GM03348 (cell line): Measurements from ENCODE around the gene VWF.
"Not testable (repeated sequence)": the region's sequence is repeated elsewhere in the genome, so short reads cannot be mapped to it uniquely, and the experiment has no call there.

Experiments used
- DNase-seq: peaks from one replicate; pipeline ENCODE4 v3.0.0; 2012; ENCODE audit warnings: low spot score

The VWF gene

GRCh38 chr12:6124411-6125309 is at the start of gene VWF:
VWF (minus strand) TSS chr12:6124670; CDS start chr12:6123196, 1,474 bp downstream.
- no peak for DNase-seq

DNA sequence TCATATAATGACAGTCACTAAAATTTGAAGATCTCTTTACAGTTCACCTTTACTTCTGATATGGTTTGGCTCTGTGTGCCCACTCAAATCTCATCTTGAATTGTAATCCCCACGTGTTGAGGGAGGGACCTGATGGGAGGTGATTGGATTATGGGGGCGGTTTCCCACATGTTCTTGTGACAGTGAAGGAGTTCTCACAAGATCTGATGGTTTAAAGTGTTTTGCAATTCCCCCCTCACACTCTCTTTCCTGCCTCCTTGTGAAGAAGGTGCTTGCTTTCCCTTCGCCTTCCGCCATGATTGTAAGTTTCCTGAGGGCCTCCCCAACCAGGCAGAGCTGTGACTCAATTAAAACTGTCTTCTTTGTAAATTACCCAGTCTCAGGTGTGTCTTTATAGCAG is 48.4 kb upstream of the VWF start:
- DNase-seq = no peak

DNA sequence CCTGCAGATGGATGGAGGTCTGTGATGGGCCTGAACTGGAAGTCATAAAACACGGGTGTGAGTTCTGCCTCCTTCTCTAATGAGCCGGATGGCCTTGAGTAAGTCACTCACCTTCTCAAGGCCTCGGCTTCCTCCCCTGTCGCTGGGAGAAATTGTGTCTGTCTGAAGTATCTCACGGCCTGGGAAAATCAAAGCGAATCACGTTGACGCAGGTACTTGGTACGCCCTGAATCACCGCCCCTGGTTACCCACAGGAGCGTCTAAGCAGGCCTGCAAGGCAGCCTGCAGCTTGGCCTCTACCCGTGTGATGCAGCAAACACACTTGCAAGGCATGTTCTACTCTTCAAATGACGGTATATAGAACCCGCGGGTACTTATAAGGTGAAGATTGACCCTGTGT is 47.6 kb upstream of the VWF start:
- no peak for DNase-seq

DNA sequence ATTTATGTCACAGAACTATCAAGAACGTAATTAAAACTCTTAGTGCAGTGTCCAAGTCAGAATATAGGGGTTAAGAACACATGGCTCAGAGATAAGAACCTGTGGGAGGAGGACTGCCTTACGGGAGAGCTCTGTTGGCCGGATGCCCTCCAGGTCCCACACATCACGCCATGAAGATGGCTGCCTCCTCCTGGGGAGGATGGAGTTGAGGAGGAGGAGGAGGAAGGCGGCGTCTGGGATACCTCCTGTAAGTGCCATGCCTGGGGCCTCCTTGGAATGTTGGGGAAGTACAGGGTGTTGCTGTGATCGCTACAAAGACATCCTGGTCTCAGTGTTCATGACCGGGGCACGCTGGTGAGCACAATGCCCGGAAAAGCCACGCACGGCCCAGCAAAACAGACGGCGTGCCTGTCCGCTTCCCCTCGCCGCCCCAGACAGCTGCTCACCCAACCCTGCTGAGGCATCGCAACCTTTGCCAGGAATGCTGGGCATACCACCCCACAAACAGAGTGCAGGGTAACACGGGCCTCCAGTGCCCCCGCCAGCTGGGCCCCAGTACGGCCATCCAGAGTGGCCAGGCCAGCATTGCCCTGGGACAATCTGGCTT is 47.0 kb upstream of the VWF start:
- no peak for DNase-seq

DNA sequence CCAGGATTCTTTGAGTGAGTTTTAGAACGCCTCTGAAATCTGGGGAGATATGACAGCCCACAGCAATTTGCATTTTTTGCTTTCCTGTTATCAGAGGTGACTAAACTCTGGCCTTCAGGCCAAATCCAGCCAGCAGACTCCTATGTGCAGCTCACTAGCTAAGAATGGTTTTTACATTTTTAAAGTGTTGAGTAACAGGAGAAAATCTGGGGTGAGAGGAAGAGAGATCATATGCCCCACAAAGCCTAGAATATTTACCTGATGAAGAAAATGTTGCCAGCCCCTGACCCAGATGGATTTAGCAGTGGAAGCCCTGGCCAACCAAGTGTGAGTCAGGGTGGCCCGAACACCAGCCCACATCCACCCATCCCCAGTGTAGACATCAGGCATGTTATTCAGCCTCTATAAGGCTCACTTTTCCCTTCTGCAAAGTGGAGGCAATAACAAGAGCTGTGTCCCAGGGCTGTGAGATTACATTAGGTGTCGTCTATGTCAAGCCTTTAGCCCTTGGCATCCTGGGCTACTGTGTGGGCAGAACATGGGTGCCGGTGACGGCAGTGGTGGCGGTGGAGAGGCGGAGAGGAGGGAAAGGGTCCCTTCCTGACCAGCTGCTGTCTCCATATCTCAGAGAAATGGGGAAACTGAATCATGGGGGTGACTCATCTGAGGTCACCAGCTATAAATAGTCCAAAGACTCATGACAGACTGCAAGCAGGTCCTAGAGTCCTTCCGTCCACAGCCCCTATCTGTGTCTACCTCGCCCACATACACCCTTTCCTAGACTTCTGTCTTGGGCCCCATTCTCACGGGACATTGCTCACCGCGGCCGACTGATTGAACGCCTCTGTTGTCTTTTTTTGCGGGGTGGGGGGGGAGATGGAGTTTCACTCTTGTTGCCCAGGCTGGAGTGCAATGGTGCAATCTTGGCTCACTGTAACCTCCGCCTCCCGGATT is 43.1 kb upstream of the VWF start:
- DNase-seq = peak; percentile 89

GRCh38 chr12:6166808-6167207 is 42.3 kb upstream of the VWF start:
- DNase-seq = no peak

DNA sequence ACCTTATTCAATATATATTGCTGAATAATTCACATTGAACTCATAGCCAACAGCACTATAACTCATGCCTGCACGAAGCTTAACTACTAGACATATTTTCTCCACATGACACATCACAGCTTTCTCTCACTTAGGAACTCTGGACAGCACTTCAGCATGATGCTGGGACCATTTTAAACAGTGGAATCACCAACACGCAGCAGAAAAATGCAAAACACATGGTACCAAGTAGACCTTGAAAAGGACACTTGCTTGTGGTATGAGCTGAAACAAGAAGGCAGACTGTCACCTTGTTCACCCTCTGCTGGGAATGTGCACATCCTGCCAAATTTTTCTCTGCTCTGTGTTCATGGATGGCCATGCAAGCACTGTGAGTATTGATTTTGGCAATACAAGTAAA is 40.9 kb upstream of the VWF start:
- DNase-seq = peak; percentile 54

DNA sequence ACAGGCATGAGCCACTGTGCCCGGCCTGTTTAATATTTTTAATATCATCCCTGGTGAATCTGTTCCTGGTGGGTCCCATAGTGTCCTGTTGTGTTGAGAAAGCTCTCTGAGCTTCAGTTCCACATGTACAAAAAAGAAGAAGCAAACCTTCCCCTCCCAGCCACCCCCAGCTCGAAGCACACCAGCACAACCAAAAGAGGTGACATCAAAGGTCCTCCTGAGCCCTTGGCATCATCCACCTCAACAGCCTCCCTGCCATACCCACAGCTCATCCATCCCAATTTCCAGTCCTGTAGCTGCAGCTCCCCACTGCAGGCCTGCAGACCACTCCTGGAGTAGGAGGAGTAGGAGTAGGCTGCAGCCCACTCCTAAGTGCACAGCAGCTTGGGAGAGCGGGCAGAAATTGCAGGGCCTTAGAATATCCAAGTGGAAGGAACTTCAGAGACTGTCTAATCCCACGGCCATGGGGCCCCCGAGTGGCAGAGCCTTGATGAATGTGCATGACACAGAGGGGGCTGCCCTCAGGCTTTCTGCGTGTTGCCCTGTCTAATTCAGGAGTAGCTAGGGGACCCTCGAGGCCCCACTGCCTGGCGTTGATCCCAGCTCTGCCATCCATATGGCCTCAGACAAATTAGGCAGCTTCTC is 39.1 kb upstream of the VWF start:
- no peak for DNase-seq

- peak; percentile 59 for DNase-seq
Measured at GRCh38 chr12:6161124-6161882, 36.8 kb upstream of the VWF start.

GRCh38 chr12:6160049-6160649 is 35.7 kb upstream of the VWF start:
- DNase-seq = not testable (repeated sequence)

GRCh38 chr12:6159166-6160011 is 34.9 kb upstream of the VWF start:
- DNase-seq = not testable (repeated sequence)

DNA sequence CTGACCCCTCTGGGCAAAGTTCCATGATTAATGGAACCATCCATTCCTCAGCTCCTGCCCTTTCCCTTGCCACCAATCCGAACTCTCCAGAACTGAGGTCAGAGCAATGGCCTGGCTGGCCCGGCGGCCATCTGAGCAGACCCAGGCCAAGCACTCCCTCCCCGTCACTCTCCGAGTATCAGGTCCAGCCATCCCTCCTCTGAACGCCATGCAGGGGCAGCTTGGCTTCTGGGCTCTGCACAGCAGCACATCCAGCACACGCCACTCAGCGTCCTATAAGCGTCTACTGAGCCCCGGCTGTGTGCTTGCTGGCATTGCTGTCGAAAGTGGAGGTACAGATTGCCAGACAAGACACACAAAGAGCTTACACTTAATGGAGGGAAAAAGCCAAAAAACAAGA is 34.3 kb upstream of the VWF start:
- DNase-seq = no peak

- DNase-seq = no peak
Measured at GRCh38 chr12:6158255-6158654, 33.8 kb upstream of the VWF start.

- DNase-seq = no peak
Measured at GRCh38 chr12:6157482-6157881, 33.0 kb upstream of the VWF start.

GRCh38 chr12:6154730-6155459 is 30.4 kb upstream of the VWF start:
- DNase-seq = no peak

DNA sequence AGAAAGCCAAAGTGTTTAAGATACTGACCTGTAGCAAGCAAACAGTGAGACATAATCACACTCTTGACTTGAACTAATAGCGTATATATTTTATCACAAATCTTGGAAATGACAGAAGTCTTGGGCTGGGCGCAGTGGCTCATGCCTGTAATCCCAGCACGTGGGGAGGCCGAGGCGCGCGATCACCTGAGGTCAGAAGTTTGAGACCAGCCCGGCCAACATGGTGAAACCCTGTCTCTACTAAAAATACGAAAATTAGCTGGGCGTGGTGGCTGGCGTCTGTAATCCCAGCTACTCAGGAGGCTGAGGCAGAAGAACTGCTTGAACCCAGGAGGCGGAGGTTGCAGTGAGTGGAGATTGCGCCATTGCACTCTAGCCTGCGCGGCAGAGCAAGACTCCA is 24.3 kb upstream of the VWF start:
- not testable (repeated sequence) for DNase-seq

DNA sequence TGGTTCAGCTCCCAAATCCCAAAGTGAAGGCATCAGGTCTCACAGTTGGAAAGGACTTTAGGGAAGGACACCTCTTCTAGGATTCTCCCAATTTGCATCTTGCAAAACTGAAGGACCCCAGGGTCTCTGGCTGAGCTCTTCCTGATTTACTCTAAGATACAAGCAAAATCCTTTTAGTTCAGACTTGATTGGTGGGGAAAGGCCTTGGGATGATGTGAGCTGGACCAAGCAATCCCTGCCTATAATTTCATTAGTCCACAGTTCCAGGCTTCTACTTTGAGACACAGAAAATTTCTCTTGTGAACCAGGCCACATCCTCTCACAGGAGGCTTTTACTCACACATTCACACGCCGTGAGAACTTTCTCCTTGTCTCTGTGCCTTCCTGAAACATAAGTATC is 23.6 kb upstream of the VWF start:
- no peak for DNase-seq

- DNase-seq = no peak
Measured at GRCh38 chr12:6146951-6147350, 22.5 kb upstream of the VWF start.

- no peak for DNase-seq
Measured at GRCh38 chr12:6146509-6146908, 22.0 kb upstream of the VWF start.
